ENCODE results near the gene LRRC8E. TPM values are rescaled to one million over a fixed set of nuclear protein-coding genes. Genes with fewer than 3 reads are reported as not detected.
A peak's percentile ranks its signal among the peaks of the same experiment; 100 is the strongest.

The LRRC8E gene
- total RNA-seq, 1 experiment from 2014 or later = 3.0 TPM

DNA sequence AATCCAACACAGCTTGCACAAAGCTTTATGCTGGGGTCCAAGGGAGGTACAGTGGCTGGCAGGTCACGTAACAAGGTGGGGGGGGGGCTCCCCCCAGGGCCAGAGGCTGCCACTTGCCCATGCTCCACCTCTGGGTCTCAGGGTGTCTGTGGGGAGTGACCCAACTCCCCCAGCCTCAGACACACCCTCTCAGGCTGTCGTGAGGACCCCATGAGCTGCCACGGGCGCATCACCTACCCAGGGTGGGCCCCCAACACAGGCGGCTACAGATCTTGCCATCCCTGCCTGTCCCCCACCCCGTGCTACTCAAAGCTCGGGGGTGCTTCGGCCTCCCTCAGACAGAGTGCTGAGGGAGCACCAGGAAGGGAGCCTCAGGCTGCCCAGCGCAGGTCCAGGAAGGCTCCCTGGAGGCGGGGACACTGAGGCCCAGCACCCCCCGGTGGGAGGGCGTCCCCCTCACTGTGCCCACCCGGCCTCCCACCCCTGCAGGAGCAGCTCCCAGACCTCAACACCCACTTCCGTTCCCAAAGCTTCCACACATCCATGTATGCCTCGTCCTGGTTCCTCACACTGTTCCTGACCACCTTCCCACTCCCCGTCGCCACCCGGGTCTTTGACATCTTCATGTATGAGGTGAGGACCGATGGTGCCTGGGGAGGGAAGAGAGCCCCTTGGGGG is 37.2 kb upstream of the LRRC8E start:
- ChIA-PET POLR2A (no interaction called here), CTCF (interaction anchor here (0.6 to 3.3 kb wide), 3 partner anchors 11 to 345 kb away, joined by 3 to 45 read pairs (median 3); partner anchors contain the start of gene TRAPPC5)
- no peak for DNase-seq (ENCODE audit: low spot score)
- TF ChIP-seq ZNF423 (CRISPR knock-in tag; IDR thresholded peaks at IDR 0.05) (no peak), ZNF219 (CRISPR knock-in tag; IDR thresholded peaks at IDR 0.05; ENCODE audit: borderline replicate concordance) (no peak), ZNF138 (CRISPR knock-in tag; conservative IDR thresholded peaks at IDR 0.05) (no peak), GABPB1 (CRISPR knock-in tag; IDR thresholded peaks at IDR 0.05) (no peak)
- TF ChIP-seq, protein P1, sequence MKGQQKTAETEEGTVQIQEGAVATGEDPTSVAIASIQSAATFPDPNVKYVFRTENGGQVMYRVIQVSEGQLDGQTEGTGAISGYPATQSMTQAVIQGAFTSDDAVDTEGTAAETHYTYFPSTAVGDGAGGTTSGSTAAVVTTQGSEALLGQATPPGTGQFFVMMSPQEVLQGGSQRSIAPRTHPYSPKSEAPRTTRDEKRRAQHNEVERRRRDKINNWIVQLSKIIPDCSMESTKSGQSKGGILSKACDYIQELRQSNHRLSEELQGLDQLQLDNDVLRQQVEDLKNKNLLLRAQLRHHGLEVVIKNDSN (CRISPR knock-in tag; IDR thresholded peaks at IDR 0.05) = no peak
- H3K27ac Mint-ChIP-seq = no peak overlapping the region
- no peaks in the 10 kb centered on the region for H3K9me3 Mint-ChIP-seq
- ATAC-seq = no peak
- no peaks in the 10 kb centered on the region for H3K36me3 Mint-ChIP-seq
- H3K4me1 Mint-ChIP-seq = peaks cover 6% of the 10 kb centered on the region; the same call in 1 of the 2 replicates
- H3K27me3 Mint-ChIP-seq (ENCODE audit: low read depth) = peaks cover 23% of the 10 kb centered on the region
- no peak overlapping the region for H3K4me3 Mint-ChIP-seq

DNA sequence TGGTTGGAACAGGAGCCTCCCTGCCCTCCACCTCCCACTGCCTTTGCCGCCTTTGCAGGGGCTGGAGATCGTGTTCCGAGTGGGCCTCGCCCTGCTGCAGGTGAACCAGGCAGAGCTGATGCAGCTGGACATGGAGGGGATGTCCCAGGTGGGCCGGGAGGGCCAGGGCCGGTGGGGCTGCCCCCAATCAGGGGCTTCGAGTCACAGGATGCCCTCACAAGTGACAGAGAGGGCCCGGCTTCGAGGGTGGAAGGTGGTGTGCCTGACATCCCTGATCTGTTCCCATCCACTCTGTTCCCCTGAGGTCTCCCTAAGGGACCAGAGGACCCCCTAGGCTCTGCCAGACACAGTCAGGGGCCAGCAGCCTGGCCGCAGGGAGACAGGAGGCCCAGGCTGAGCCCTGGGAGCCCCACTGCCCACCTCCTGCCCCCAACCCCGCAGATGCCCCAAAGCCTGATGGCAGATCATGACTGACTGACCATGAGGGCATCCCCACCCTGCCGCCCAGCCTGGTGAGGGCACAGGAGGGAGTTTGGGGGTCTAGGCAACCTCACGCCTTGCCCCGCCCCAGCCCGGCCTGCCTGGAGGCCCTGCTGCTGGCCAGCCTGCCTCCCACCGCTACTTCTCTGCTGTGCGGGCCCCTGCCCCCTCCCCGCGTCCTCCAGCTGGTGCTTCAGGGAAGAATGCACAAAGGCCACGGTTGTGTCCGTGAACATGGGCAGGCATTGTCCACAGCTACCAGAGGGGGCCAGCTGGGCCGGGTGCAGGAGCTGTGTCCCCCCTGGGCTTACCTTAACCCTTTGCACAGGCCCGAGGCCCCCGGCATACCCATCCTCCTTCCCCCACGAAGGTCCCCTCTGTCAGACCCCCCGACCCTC is 36.4 kb upstream of the LRRC8E start:
- ATAC-seq (no peak), DNase-seq (ENCODE audit: low spot score) (no peak)
- CTCF ChIA-PET = interaction anchor here (0.6 to 3.3 kb wide), 17 partner anchors 8 to 345 kb away, joined by 3 to 53 read pairs (median 7); partner anchors contain the start of genes CAMSAP3 and SNAPC2
- Mint-ChIP-seq H3K27ac (no peak overlapping the region), H3K4me1 (peaks cover 6% of the 10 kb centered on the region; the same call in 1 of the 2 replicates), H3K36me3 (no peaks in the 10 kb centered on the region), H3K4me3 (no peak overlapping the region), H3K9me3 (no peaks in the 10 kb centered on the region), H3K27me3 (ENCODE audit: low read depth) (peaks cover 30% of the 10 kb centered on the region)
- no peak for TF ChIP-seq EMX1 (CRISPR knock-in tag; IDR thresholded peaks at IDR 0.05)
- TF ChIP-seq MXD4 (CRISPR knock-in tag; IDR thresholded peaks at IDR 0.05; ENCODE audit: borderline replicate concordance) = no peak
- TF ChIP-seq, protein P2, sequence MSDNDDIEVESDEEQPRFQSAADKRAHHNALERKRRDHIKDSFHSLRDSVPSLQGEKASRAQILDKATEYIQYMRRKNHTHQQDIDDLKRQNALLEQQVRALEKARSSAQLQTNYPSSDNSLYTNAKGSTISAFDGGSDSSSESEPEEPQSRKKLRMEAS (CRISPR knock-in tag; IDR thresholded peaks at IDR 0.05) = no peak
- TF ChIP-seq, protein P3, sequence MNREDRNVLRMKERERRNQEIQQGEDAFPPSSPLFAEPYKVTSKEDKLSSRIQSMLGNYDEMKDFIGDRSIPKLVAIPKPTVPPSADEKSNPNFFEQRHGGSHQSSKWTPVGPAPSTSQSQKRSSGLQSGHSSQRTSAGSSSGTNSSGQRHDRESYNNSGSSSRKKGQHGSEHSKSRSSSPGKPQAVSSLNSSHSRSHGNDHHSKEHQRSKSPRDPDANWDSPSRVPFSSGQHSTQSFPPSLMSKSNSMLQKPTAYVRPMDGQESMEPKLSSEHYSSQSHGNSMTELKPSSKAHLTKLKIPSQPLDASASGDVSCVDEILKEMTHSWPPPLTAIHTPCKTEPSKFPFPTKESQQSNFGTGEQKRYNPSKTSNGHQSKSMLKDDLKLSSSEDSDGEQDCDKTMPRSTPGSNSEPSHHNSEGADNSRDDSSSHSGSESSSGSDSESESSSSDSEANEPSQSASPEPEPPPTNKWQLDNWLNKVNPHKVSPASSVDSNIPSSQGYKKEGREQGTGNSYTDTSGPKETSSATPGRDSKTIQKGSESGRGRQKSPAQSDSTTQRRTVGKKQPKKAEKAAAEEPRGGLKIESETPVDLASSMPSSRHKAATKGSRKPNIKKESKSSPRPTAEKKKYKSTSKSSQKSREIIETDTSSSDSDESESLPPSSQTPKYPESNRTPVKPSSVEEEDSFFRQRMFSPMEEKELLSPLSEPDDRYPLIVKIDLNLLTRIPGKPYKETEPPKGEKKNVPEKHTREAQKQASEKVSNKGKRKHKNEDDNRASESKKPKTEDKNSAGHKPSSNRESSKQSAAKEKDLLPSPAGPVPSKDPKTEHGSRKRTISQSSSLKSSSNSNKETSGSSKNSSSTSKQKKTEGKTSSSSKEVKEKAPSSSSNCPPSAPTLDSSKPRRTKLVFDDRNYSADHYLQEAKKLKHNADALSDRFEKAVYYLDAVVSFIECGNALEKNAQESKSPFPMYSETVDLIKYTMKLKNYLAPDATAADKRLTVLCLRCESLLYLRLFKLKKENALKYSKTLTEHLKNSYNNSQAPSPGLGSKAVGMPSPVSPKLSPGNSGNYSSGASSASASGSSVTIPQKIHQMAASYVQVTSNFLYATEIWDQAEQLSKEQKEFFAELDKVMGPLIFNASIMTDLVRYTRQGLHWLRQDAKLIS (CRISPR knock-in tag; IDR thresholded peaks at IDR 0.05; ENCODE audit: borderline replicate concordance) = no peak
- POLR2A ChIA-PET = no interaction called here

DNA sequence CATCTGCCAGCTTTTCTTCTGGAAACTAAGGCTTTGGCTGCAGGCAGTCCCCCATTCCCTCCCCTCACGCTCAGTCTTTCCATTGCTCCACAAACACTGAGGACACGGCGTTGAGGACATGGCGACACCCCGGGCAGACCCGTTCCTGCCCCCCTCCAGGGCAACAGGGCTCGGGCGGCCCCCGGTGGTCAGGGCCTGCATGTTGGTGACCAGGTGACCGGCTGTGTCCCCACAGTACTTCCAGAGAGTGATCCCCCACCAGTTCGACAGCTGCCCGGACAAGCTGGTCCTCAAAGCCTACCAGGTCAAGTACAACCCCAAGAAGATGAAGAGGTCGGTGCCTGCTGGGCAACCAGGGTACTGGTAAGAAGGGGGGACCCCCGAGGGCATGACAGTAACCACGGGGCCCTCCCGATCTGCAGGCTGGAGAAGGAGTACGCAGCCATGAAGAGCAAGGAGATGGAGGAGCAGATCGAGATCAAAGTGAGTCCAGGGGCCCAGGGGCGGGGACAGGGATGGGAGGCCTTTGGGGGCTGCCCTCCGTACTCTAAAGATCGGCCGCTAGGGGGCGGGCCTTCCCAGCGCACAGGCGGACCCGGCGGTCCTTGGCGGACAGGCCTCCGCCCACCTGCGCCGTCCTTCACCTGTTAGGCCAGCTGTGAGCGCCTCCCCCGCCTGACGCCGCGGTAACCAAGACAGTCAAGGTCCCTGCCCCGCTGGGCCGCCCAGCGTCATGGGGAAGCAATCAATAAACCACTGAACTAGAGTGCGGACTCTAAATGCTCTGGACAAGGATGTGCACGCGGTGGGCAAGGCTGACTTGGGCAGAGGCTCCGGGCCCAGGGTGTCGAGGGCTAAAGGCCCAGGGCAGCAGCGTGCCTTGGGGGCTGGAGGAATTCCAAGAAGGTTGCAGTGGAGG is 35.2 kb upstream of the LRRC8E start:
- Mint-ChIP-seq H3K27me3 (ENCODE audit: low read depth) (peaks cover 37% of the 10 kb centered on the region), H3K36me3 (no peaks in the 10 kb centered on the region), H3K4me3 (peak overlapping the region; percentile 51), H3K27ac (no peak overlapping the region), H3K4me1 (peaks cover 6% of the 10 kb centered on the region; the same call in 1 of the 2 replicates), H3K9me3 (no peaks in the 10 kb centered on the region)
- CTCF ChIA-PET = interaction anchor here (0.5 to 3.3 kb wide), 34 partner anchors 9 to 285 kb away, joined by 3 to 53 read pairs (median 5); partner anchors contain the start of genes CAMSAP3, LRRC8E, SNAPC2 and TIMM44
- POLR2A ChIA-PET = interaction anchor here (0.6 to 0.7 kb wide), 2 partner anchors 21 to 51 kb away, joined by 3 to 5 read pairs; partner anchors contain the start of genes MAP2K7 and PRR36
- ATAC-seq = peak; percentile 86
- DNase-seq (ENCODE audit: low spot score) = peak; percentile 96
- TF ChIP-seq, protein P4, sequence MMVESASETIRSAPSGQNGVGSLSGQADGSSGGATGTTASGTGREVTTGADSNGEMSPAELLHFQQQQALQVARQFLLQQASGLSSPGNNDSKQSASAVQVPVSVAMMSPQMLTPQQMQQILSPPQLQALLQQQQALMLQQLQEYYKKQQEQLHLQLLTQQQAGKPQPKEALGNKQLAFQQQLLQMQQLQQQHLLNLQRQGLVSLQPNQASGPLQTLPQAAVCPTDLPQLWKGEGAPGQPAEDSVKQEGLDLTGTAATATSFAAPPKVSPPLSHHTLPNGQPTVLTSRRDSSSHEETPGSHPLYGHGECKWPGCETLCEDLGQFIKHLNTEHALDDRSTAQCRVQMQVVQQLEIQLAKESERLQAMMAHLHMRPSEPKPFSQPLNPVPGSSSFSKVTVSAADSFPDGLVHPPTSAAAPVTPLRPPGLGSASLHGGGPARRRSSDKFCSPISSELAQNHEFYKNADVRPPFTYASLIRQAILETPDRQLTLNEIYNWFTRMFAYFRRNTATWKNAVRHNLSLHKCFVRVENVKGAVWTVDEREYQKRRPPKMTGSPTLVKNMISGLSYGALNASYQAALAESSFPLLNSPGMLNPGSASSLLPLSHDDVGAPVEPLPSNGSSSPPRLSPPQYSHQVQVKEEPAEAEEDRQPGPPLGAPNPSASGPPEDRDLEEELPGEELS (CRISPR knock-in tag; IDR thresholded peaks at IDR 0.05) = 0 out of 2 replicates have a peak, but pooled peaks have one; percentile 13
- TF ChIP-seq, protein P5, sequence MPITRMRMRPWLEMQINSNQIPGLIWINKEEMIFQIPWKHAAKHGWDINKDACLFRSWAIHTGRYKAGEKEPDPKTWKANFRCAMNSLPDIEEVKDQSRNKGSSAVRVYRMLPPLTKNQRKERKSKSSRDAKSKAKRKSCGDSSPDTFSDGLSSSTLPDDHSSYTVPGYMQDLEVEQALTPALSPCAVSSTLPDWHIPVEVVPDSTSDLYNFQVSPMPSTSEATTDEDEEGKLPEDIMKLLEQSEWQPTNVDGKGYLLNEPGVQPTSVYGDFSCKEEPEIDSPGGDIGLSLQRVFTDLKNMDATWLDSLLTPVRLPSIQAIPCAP (CRISPR knock-in tag; IDR thresholded peaks at IDR 0.05) = no peak
- TF ChIP-seq ZNF423 (CRISPR knock-in tag; IDR thresholded peaks at IDR 0.05) (peak; percentile 43; the same call in 1 of the 2 replicates), ZNF138 (CRISPR knock-in tag; conservative IDR thresholded peaks at IDR 0.05) (no peak), ZNF317 (CRISPR knock-in tag; IDR thresholded peaks at IDR 0.05; ENCODE audit: borderline replicate concordance, low read depth) (no peak), ETV6 (CRISPR knock-in tag; IDR thresholded peaks at IDR 0.05) (0 out of 2 replicates have a peak, but pooled peaks have one; percentile 52)
- TF ChIP-seq, protein P6, sequence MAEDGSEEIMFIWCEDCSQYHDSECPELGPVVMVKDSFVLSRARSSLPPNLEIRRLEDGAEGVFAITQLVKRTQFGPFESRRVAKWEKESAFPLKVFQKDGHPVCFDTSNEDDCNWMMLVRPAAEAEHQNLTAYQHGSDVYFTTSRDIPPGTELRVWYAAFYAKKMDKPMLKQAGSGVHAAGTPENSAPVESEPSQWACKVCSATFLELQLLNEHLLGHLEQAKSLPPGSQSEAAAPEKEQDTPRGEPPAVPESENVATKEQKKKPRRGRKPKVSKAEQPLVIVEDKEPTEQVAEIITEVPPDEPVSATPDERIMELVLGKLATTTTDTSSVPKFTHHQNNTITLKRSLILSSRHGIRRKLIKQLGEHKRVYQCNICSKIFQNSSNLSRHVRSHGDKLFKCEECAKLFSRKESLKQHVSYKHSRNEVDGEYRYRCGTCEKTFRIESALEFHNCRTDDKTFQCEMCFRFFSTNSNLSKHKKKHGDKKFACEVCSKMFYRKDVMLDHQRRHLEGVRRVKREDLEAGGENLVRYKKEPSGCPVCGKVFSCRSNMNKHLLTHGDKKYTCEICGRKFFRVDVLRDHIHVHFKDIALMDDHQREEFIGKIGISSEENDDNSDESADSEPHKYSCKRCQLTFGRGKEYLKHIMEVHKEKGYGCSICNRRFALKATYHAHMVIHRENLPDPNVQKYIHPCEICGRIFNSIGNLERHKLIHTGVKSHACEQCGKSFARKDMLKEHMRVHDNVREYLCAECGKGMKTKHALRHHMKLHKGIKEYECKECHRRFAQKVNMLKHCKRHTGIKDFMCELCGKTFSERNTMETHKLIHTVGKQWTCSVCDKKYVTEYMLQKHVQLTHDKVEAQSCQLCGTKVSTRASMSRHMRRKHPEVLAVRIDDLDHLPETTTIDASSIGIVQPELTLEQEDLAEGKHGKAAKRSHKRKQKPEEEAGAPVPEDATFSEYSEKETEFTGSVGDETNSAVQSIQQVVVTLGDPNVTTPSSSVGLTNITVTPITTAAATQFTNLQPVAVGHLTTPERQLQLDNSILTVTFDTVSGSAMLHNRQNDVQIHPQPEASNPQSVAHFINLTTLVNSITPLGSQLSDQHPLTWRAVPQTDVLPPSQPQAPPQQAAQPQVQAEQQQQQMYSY (CRISPR knock-in tag; IDR thresholded peaks at IDR 0.05) = no peak

Measured in WTC11 (cell line).